Suprapubic skin (tissue), 4 donors: ENCODE measurements around the gene TBC1D5. TPM values are rescaled to one million over a fixed set of nuclear protein-coding genes. Genes with fewer than 3 reads are reported as not detected.

ENCODE experiments used
- DNase-seq, 2 donors: peaks; one replicate each; pipeline ENCODE4 v3.0.0-alpha.2; 2019; ENCODE audit warnings: low spot score in 2 of 2
- H3K27ac ChIP-seq: fragments of 200-600 bp; sonication (generic); one replicate; pipeline ENCODE4 v1.5.1; 2019
- H3K27me3 ChIP-seq: fragments of 200-600 bp; sonication (generic); one replicate; pipeline ENCODE4 v1.5.1; 2019
- H3K36me3 ChIP-seq: fragments of 200-600 bp; sonication (generic); one replicate; pipeline ENCODE4 v1.5.1; 2019
- H3K4me1 ChIP-seq: fragments of 200-600 bp; sonication (generic); one replicate; pipeline ENCODE4 v1.5.1; 2019
- H3K4me3 ChIP-seq: fragments of 200-600 bp; sonication (generic); one replicate; pipeline ENCODE4 v1.5.1; 2019; ENCODE audit warnings: mild to moderate bottlenecking
- H3K9me3 ChIP-seq: fragments of 200-600 bp; sonication (generic); one replicate; pipeline ENCODE4 v1.5.1; 2019
- CTCF ChIP-seq, 2 donors: fragments of 200-600 bp in 1 of 2; fragments of 450-650 bp in 1 of 2; sonication (generic) in 1 of 2; IDR thresholded peaks; one replicate each; pipeline ENCODE4 v1.5.1; 2016 to 2019; ENCODE audit warnings: antibody characterized with exemption in 2 of 2, mild to moderate bottlenecking in 1 of 2, moderate library complexity in 1 of 2
- EP300 ChIP-seq: sonication (generic); formaldehyde crosslinking; IDR thresholded peaks from one replicate; pipeline ENCODE4 v1.6.1; 2017; ENCODE audit warnings: antibody characterized with exemption
- POLR2A ChIP-seq, 2 donors: fragments of 450-650 bp; IDR thresholded peaks; one replicate each; pipeline ENCODE4 v1.6.1; 2017; ENCODE audit warnings: antibody characterized with exemption in 2 of 2, mild to moderate bottlenecking in 2 of 2, moderate library complexity in 2 of 2
- POLR2AphosphoS5 ChIP-seq, 3 donors: sonication (generic); formaldehyde crosslinking; IDR thresholded peaks; one replicate each; pipeline ENCODE4 v1.6.1; 2017; ENCODE audit warnings: antibody characterized with exemption in 3 of 3
- WGBS: methylation state at CpG from one replicate; pipeline ENCODE4 v1.1.5; 2018; 5-methylcytosine and 5-hydroxymethylcytosine counted together
- total RNA-seq, 4 donors: library from RNA; depleted of rRNA; stranded (reverse); fragments of >200 nt; gene quantifications; one replicate each; pipeline ENCODE4 v1.1.0, GENCODE V29; 2016

The TBC1D5 gene
- total RNA-seq, 4 donors from 2014 or later: 66.4 to 98.5 (median 79.9) TPM

DNA sequence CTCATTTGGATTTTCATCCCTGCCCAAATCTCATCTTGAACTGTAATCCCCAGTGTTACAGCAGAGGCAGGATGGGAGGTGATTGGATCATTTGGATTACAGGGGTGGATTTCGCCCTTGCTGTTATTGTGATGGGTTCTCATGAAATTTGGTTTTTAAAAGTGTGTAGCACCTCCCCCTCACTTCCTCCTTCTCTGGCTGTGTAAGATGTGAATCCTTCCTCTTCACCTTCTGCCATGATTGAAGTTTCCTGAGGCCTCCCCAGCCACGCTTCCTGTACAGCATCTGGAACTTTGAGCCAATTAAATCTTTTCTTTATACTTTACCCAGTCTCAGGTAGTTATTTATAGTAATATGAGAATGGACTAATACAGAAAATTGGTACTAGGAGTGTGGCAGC lies 540.9 kb downstream of the TBC1D5 start:
- no peak overlapping the region for H3K27ac ChIP-seq
- H3K4me1 ChIP-seq: no peaks in the 10 kb centered on the region
- peaks cover 31% of the 10 kb centered on the region for H3K36me3 ChIP-seq
- peaks cover 7% of the 10 kb centered on the region for H3K9me3 ChIP-seq
- no peak overlapping the region for H3K4me3 ChIP-seq
- DNase-seq: no peak
- no peak for TF ChIP-seq POLR2AphosphoS5 (IDR thresholded peaks at IDR 0.05)
- no peak for TF ChIP-seq POLR2A (IDR thresholded peaks at IDR 0.05)
- WGBS: 94% methylated on average over 2 of the region's 2 CpGs
- no peaks in the 10 kb centered on the region for H3K27me3 ChIP-seq

DNA sequence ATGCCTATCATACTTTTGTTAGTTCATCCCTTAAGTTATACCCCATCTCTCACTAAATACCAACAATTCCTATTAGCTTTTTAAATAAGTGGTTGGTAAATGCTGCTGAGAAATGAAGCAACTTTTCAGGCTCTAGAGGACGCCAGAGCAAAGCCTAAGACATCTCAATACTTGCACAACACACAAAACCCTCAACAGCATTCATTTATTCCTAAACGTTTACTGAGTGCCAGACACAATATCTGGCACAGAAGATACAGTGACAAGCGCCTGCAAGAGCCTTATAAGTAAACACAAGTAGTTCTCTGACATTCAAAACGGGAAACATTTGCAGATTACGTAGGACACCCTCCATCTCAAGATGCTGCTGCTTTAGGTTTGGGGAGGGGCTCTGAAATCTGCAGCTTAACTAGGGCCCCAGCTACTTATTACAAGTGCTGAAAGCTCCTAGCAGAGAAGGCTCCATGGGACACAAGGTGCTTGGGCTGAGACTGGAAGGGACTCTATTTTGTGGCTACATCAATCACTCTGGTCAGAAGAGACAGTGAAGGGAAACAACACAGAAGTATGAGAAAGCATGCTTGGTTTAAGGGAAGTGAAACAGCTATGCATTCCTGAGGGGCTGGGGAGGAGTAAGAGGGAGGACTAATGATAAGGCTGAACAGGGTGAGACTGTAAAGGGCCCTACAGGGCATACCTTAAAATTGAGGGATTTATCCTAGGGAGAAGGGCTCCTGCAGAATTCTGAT lies 546.4 kb downstream of the TBC1D5 start:
- H3K4me3 ChIP-seq: no peak overlapping the region
- H3K4me1 ChIP-seq: peaks cover 11% of the 10 kb centered on the region
- no peaks in the 10 kb centered on the region for H3K27me3 ChIP-seq
- H3K36me3 ChIP-seq: peaks cover 2% of the 10 kb centered on the region
- 47% methylated on average over 5 of the region's 5 CpGs for WGBS
- DNase-seq: no peak
- H3K27ac ChIP-seq: no peak overlapping the region
- TF ChIP-seq EP300 (no peak), POLR2AphosphoS5 (IDR thresholded peaks at IDR 0.05) (no peak), CTCF (IDR thresholded peaks at IDR 0.05) (no peak), POLR2A (IDR thresholded peaks at IDR 0.05) (no peak)
- H3K9me3 ChIP-seq: no peaks in the 10 kb centered on the region

GRCh38 chr3:17195192-17195611 lies 547.2 kb downstream of the TBC1D5 start:
- H3K36me3 ChIP-seq: no peaks in the 10 kb centered on the region
- no peak for TF ChIP-seq CTCF (IDR thresholded peaks at IDR 0.05)
- TF ChIP-seq POLR2AphosphoS5 (IDR thresholded peaks at IDR 0.05): no peak
- TF ChIP-seq POLR2A (IDR thresholded peaks at IDR 0.05): no peak
- TF ChIP-seq EP300: no peak
- H3K27ac ChIP-seq: no peak overlapping the region
- peaks cover 11% of the 10 kb centered on the region for H3K4me1 ChIP-seq
- no peaks in the 10 kb centered on the region for H3K9me3 ChIP-seq
- 17% methylated on average over 3 of the region's 3 CpGs for WGBS
- H3K4me3 ChIP-seq: no peak overlapping the region
- H3K27me3 ChIP-seq: no peaks in the 10 kb centered on the region
- DNase-seq: no peak

DNA sequence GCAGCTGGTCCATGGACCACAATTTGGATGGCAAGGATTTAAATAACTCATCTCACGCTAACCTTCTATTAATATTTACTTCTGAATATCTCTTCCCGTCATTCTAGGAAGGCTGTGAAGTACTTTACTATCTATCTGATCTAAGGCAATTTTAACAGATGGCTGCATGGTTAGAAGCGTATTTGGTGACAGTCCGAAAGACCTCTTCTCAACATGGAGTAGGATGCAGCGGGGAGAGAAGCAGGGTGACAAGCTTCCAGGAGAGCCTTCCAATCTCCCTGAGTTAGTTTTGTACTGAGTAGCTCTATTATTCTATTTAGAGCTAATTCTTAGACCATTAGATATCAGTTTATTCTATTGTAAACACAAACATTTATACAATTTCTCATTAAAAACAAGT lies 548.3 kb downstream of the TBC1D5 start:
- Histone ChIP-seq H3K36me3 (no peaks in the 10 kb centered on the region), H3K27me3 (no peaks in the 10 kb centered on the region), H3K9me3 (no peaks in the 10 kb centered on the region), H3K4me3 (no peak overlapping the region), H3K4me1 (peaks cover 11% of the 10 kb centered on the region), H3K27ac (no peak overlapping the region)
- 94% methylated on average over 5 of the region's 5 CpGs for whole genome bisulfite sequencing
- TF ChIP-seq CTCF (IDR thresholded peaks at IDR 0.05) (no peak), POLR2AphosphoS5 (IDR thresholded peaks at IDR 0.05) (no peak), POLR2A (IDR thresholded peaks at IDR 0.05) (no peak), EP300 (no peak)
- no peak for DNase-seq

DNA sequence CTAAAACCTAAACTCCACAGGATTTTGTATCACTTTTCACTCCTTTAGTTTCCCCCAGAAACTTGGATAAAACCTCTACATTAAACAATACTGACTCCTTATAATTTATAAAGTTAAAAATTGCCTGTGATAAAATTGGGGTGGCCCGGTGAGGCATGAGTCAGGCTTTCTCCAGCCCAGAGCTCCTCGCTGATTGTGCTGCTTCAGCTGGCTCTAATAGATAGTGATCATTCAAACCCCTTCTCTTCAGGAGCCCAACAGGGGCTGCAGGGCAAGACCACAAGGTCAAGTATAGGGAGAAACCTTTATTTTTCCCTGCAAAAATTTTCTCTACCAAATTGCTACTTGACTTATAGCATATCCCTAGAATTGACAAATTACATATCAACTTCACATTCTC lies 549.4 kb downstream of the TBC1D5 start:
- H3K4me3 ChIP-seq: no peak overlapping the region
- WGBS: 86% methylated on average over 2 of the region's 2 CpGs
- no peaks in the 10 kb centered on the region for H3K27me3 ChIP-seq
- TF ChIP-seq CTCF (IDR thresholded peaks at IDR 0.05) (no peak), EP300 (no peak), POLR2A (IDR thresholded peaks at IDR 0.05) (no peak), POLR2AphosphoS5 (IDR thresholded peaks at IDR 0.05) (no peak)
- no peak for DNase-seq
- H3K27ac ChIP-seq: no peak overlapping the region
- no peaks in the 10 kb centered on the region for H3K36me3 ChIP-seq
- no peaks in the 10 kb centered on the region for H3K9me3 ChIP-seq
- peaks cover 11% of the 10 kb centered on the region for H3K4me1 ChIP-seq
